ENCODE measurements around the gene PRR18.

Gene PRR18

GRCh38 chr6:166333172-166333995, 25.2 kb upstream of the PRR18 start:
- no peak for DNase-seq (ENCODE audit: low read depth)

- DNase-seq (ENCODE audit: low read depth): no peak
Observed at GRCh38 chr6:166331503-166332415, 23.6 kb upstream of the PRR18 start.

GRCh38 chr6:166330612-166331011, 22.4 kb upstream of the PRR18 start:
- DNase-seq (ENCODE audit: low read depth): no peak

- no peak for DNase-seq (ENCODE audit: low read depth)
Observed at GRCh38 chr6:166325383-166326042, 17.3 kb upstream of the PRR18 start.

- no peak for DNase-seq (ENCODE audit: low read depth)
Observed at GRCh38 chr6:166323395-166323794, 15.2 kb upstream of the PRR18 start.

GRCh38 chr6:166318649-166319600, 10.7 kb upstream of the PRR18 start:
- no peak for DNase-seq (ENCODE audit: low read depth)

- DNase-seq (ENCODE audit: low read depth): no peak
Observed at GRCh38 chr6:166318227-166318626, 10.0 kb upstream of the PRR18 start.

- DNase-seq (ENCODE audit: low read depth): no peak
Observed at GRCh38 chr6:166317261-166318212, 9.3 kb upstream of the PRR18 start.

- DNase-seq (ENCODE audit: low read depth): no peak
Observed at GRCh38 chr6:166315436-166315835, 7.2 kb upstream of the PRR18 start.

GRCh38 chr6:166314454-166314853, 6.3 kb upstream of the PRR18 start:
- no peak for DNase-seq (ENCODE audit: low read depth)

- DNase-seq (ENCODE audit: low read depth): peak; percentile 32
Observed at GRCh38 chr6:166313255-166314070, 5.3 kb upstream of the PRR18 start.

GRCh38 chr6:166312832-166313231, 4.6 kb upstream of the PRR18 start:
- DNase-seq (ENCODE audit: low read depth): no peak

- no peak for DNase-seq (ENCODE audit: low read depth)
Observed at GRCh38 chr6:166310634-166311033, 2.4 kb upstream of the PRR18 start.

- DNase-seq (ENCODE audit: low read depth): no peak
Observed at GRCh38 chr6:166309977-166310376, 1.8 kb upstream of the PRR18 start.

GRCh38 chr6:166308769-166309589, 787 bp upstream of the PRR18 start:
- no peak for DNase-seq (ENCODE audit: low read depth)

GRCh38 chr6:166307082-166308032, 835 bp downstream of the PRR18 start:
- no peak for DNase-seq (ENCODE audit: low read depth)

- DNase-seq (ENCODE audit: low read depth): no peak
Observed at GRCh38 chr6:166306378-166307081, 1.7 kb downstream of the PRR18 start.
